ENCODE results near the gene TSPYL4. TPM values are rescaled to one million over a fixed set of nuclear protein-coding genes. Genes with fewer than 3 reads are reported as not detected.

TSPYL4 gene
- polyA plus RNA-seq, 1 donor from 2014 or later: 97.2 TPM

GRCh38 chr6:116221911-116222310 is 32.0 kb downstream of the TSPYL4 start:
- no peak overlapping the region for H3K9ac ChIP-seq (ENCODE audit: low read length)
- H3K4me2 ChIP-seq (ENCODE audit: low read length): no peak overlapping the region
- no peaks in the 10 kb centered on the region for H3K79me2 ChIP-seq (replicated peaks; ENCODE audit: insufficient read depth, low read length)
- no peak overlapping the region for H3K4me3 ChIP-seq (ENCODE audit: low read length)
- no peaks in the 10 kb centered on the region for H3K9me3 ChIP-seq (ENCODE audit: low read length)
- no peaks in the 10 kb centered on the region for H3K27me3 ChIP-seq (ENCODE audit: insufficient read depth, low read depth, low read length)
- H4K20me1 ChIP-seq (ENCODE audit: insufficient read depth): no peaks in the 10 kb centered on the region
- no peaks in the 10 kb centered on the region for H3K9me2 ChIP-seq (ENCODE audit: insufficient read depth, low read length)
- peak overlapping the region; percentile 63 for H3K27ac ChIP-seq (ENCODE audit: low read length)
- H3K36me3 ChIP-seq (ENCODE audit: insufficient read depth, low read length): no peaks in the 10 kb centered on the region
- no peaks in the 10 kb centered on the region for H3F3A ChIP-seq (ENCODE audit: insufficient read depth, low read length, poor library complexity, severe bottlenecking)
- TF ChIP-seq TAF1 (IDR thresholded peaks at IDR 0.05; ENCODE audit: low read depth) (no peak), EZH2 (IDR thresholded peaks at IDR 0.05; ENCODE audit: borderline replicate concordance, insufficient read depth, low read length, poor library complexity, severe bottlenecking) (no peak), POLR2AphosphoS5 (IDR thresholded peaks at IDR 0.05) (no peak), RAD21 (conservative IDR thresholded peaks at IDR 0.05) (no peak), MXI1 (conservative IDR thresholded peaks at IDR 0.05; ENCODE audit: poor library complexity, severe bottlenecking) (no peak), SMC3 (conservative IDR thresholded peaks at IDR 0.05; ENCODE audit: poor library complexity) (no peak), EP300 (conservative IDR thresholded peaks at IDR 0.05; ENCODE audit: poor library complexity, severe bottlenecking) (no peak)
- TF ChIP-seq, protein P1, sequence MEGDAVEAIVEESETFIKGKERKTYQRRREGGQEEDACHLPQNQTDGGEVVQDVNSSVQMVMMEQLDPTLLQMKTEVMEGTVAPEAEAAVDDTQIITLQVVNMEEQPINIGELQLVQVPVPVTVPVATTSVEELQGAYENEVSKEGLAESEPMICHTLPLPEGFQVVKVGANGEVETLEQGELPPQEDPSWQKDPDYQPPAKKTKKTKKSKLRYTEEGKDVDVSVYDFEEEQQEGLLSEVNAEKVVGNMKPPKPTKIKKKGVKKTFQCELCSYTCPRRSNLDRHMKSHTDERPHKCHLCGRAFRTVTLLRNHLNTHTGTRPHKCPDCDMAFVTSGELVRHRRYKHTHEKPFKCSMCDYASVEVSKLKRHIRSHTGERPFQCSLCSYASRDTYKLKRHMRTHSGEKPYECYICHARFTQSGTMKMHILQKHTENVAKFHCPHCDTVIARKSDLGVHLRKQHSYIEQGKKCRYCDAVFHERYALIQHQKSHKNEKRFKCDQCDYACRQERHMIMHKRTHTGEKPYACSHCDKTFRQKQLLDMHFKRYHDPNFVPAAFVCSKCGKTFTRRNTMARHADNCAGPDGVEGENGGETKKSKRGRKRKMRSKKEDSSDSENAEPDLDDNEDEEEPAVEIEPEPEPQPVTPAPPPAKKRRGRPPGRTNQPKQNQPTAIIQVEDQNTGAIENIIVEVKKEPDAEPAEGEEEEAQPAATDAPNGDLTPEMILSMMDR (IDR thresholded peaks at IDR 0.05; ENCODE audit: poor library complexity, severe bottlenecking): no peak
- TF ChIP-seq, protein P2, sequence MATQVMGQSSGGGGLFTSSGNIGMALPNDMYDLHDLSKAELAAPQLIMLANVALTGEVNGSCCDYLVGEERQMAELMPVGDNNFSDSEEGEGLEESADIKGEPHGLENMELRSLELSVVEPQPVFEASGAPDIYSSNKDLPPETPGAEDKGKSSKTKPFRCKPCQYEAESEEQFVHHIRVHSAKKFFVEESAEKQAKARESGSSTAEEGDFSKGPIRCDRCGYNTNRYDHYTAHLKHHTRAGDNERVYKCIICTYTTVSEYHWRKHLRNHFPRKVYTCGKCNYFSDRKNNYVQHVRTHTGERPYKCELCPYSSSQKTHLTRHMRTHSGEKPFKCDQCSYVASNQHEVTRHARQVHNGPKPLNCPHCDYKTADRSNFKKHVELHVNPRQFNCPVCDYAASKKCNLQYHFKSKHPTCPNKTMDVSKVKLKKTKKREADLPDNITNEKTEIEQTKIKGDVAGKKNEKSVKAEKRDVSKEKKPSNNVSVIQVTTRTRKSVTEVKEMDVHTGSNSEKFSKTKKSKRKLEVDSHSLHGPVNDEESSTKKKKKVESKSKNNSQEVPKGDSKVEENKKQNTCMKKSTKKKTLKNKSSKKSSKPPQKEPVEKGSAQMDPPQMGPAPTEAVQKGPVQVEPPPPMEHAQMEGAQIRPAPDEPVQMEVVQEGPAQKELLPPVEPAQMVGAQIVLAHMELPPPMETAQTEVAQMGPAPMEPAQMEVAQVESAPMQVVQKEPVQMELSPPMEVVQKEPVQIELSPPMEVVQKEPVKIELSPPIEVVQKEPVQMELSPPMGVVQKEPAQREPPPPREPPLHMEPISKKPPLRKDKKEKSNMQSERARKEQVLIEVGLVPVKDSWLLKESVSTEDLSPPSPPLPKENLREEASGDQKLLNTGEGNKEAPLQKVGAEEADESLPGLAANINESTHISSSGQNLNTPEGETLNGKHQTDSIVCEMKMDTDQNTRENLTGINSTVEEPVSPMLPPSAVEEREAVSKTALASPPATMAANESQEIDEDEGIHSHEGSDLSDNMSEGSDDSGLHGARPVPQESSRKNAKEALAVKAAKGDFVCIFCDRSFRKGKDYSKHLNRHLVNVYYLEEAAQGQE (IDR thresholded peaks at IDR 0.05; ENCODE audit: borderline replicate concordance): no peak
- no peak overlapping the region for H2AFZ ChIP-seq (ENCODE audit: low read depth, low read length)

- H4K20me1 ChIP-seq (ENCODE audit: insufficient read depth): no peaks in the 10 kb centered on the region
- H3K27me3 ChIP-seq (ENCODE audit: insufficient read depth, low read depth, low read length): no peaks in the 10 kb centered on the region
- H3K4me2 ChIP-seq (ENCODE audit: low read length): peak overlapping the region; percentile 47
- H3K9ac ChIP-seq (ENCODE audit: low read length): no peak overlapping the region
- H3K27ac ChIP-seq (ENCODE audit: low read length): peak overlapping the region; percentile 63
- no peaks in the 10 kb centered on the region for H3K36me3 ChIP-seq (ENCODE audit: insufficient read depth, low read length)
- no peaks in the 10 kb centered on the region for H3K9me2 ChIP-seq (ENCODE audit: insufficient read depth, low read length)
- peak overlapping the region; percentile 28 for H3K4me3 ChIP-seq (ENCODE audit: low read length)
- H3K79me2 ChIP-seq (replicated peaks; ENCODE audit: insufficient read depth, low read length): no peaks in the 10 kb centered on the region
- peak; percentile 71 for TF ChIP-seq EP300 (conservative IDR thresholded peaks at IDR 0.05; ENCODE audit: poor library complexity, severe bottlenecking)
- TF ChIP-seq, protein P2 (IDR thresholded peaks at IDR 0.05; ENCODE audit: borderline replicate concordance): no peak
- no peak for TF ChIP-seq TAF1 (IDR thresholded peaks at IDR 0.05; ENCODE audit: low read depth)
- H3K9me3 ChIP-seq (ENCODE audit: low read length): no peaks in the 10 kb centered on the region
- peak overlapping the region; percentile 16 for H2AFZ ChIP-seq (ENCODE audit: low read depth, low read length)
- no peaks in the 10 kb centered on the region for H3F3A ChIP-seq (ENCODE audit: insufficient read depth, low read length, poor library complexity, severe bottlenecking)
Measured at GRCh38 chr6:116221067-116221466, 32.8 kb downstream of the TSPYL4 start.

Data from neural cell (in vitro differentiated cells).